Activated T-cell treated with anti-CD3 and anti-CD28 coated beads, Interleukin-2, amount 50 U/mL, for 72 hours (primary cell): ENCODE data around the gene MYL1. TPM values are rescaled to one million over a fixed set of nuclear protein-coding genes. Genes with fewer than 3 reads are reported as not detected.

Experiments used
- ATAC-seq, 2 donors: fragments of 150-1000 bp; cut with Tn5 transposase; replicated peaks in 1 of 2; 2 replicates each; pipeline ENCODE4 v1.10.0; 2021; ENCODE audit warnings: moderate library complexity in 2 of 2, mild to moderate bottlenecking in 1 of 2
- DNase-seq, 2 donors: peaks; one replicate each; pipeline ENCODE4 v3.0.0; 2021 to 2022; ENCODE audit warnings: mixed read lengths in 1 of 2
- H3K27ac Mint-ChIP-seq: one replicate; pipeline ENCODE4 v1.8.0; 2022; ENCODE audit warnings: mild to moderate bottlenecking, moderate library complexity, mixed read lengths
- H3K27me3 Mint-ChIP-seq: one replicate; pipeline ENCODE4 v1.8.0; 2022; ENCODE audit warnings: low read depth, mixed read lengths
- H3K36me3 Mint-ChIP-seq, 2 donors: one replicate each; pipeline ENCODE4 v1.8.0; 2022; ENCODE audit warnings: mixed read lengths in 2 of 2, mild to moderate bottlenecking in 1 of 2; ENCODE audit not compliant: insufficient read depth in 2 of 2
- H3K4me1 Mint-ChIP-seq: one replicate; pipeline ENCODE4 v1.8.0; 2022; ENCODE audit warnings: low read depth, mixed read lengths
- H3K4me3 Mint-ChIP-seq, 2 donors: one replicate each; pipeline ENCODE4 v1.8.0; 2022; ENCODE audit warnings: mild to moderate bottlenecking in 2 of 2, mixed read lengths in 2 of 2, moderate library complexity in 2 of 2
- H3K9me3 Mint-ChIP-seq, 2 donors: one replicate each; pipeline ENCODE4 v1.8.0; 2022; ENCODE audit warnings: mixed read lengths in 2 of 2
- total RNA-seq, 2 donors: library from RNA; stranded (reverse); gene quantifications; one replicate each; pipeline ENCODE4 v1.2.3, GENCODE V29; 2022

Gene MYL1
- total RNA-seq, 2 donors from 2014 or later = not detected

GRCh38 chr2:210252699-210253606 lies 62.0 kb downstream of the MYL1 start:
- Mint-ChIP-seq H3K9me3 (no peaks in the 10 kb centered on the region), H3K4me1 (no peaks in the 10 kb centered on the region), H3K4me3 (no peak overlapping the region), H3K27me3 (no peaks in the 10 kb centered on the region), H3K27ac (no peak overlapping the region), H3K36me3 (no peaks in the 10 kb centered on the region)
- no peak for ATAC-seq
- DNase-seq = no peak

GRCh38 chr2:210250622-210251021 lies 64.4 kb downstream of the MYL1 start:
- no peak overlapping the region for H3K27ac Mint-ChIP-seq
- H3K9me3 Mint-ChIP-seq = no peaks in the 10 kb centered on the region
- H3K27me3 Mint-ChIP-seq = no peaks in the 10 kb centered on the region
- H3K36me3 Mint-ChIP-seq = no peaks in the 10 kb centered on the region
- H3K4me3 Mint-ChIP-seq = no peak overlapping the region
- DNase-seq (no peak), ATAC-seq (no peak)
- H3K4me1 Mint-ChIP-seq = no peaks in the 10 kb centered on the region

Other genes with a start within 250 kb of the MYL1 start
- gene KANSL1L, start 143.8 kb downstream of the MYL1 start, total RNA-seq = 10 to 100 TPM in 1 of 2 donors, 1 to 10 TPM in 1; 7.8 to 10.5 TPM
- not detected for gene ACADL, start 89.7 kb downstream of the MYL1 start, total RNA-seq
- gene LANCL1, start 161.6 kb upstream of the MYL1 start, total RNA-seq = 10 to 100 TPM; 49.1 to 56.4 TPM
- gene CPS1, start 241.4 kb upstream of the MYL1 start, total RNA-seq = 1 to 10 TPM; 3.3 to 4.1 TPM